Gastrocnemius medialis (tissue), 4 donors: ENCODE results near the gene PAPPA. TPM values are rescaled to one million over a fixed set of nuclear protein-coding genes. Genes with fewer than 3 reads are reported as not detected.

Experiments used
- ATAC-seq, 2 donors: fragments of 150-250 bp; one replicate each; pipeline ENCODE4 v1.9.1; 2016
- DNase-seq, 2 donors: peaks; one replicate each; pipeline ENCODE4 v3.0.0-alpha.2; 2019
- H3K27ac ChIP-seq, 4 donors: fragments of 200-600 bp; sonication (generic); 1 replicate in 1 of 4; 2 replicates in 3 of 4; pipeline ENCODE4 v1.5.1; 2016 to 2018; ENCODE audit warnings: mild to moderate bottlenecking in 2 of 4, moderate library complexity in 1 of 4
- H3K27me3 ChIP-seq, 3 donors: fragments of 200-600 bp; sonication (generic) in 2 of 3; 1 replicate in 1 of 3; 2 replicates in 2 of 3; pipeline versions ENCODE4 v1.5.1 to v1.6.0; 2016 to 2019; ENCODE audit warnings: mild to moderate bottlenecking in 1 of 3, moderate library complexity in 1 of 3
- H3K36me3 ChIP-seq, 2 donors: fragments of 200-600 bp; sonication (generic) in 1 of 2; one replicate each; pipeline ENCODE4 v1.5.1; 2017 to 2018
- H3K4me1 ChIP-seq, 2 donors: fragments of 200-600 bp; sonication (generic) in 1 of 2; one replicate each; pipeline ENCODE4 v1.5.1; 2016 to 2017; ENCODE audit warnings: mild to moderate bottlenecking in 2 of 2
- H3K4me3 ChIP-seq, 4 donors: fragments of 200-600 bp; sonication (generic) in 3 of 4; 1 replicate in 1 of 4; 2 replicates in 3 of 4; pipeline ENCODE4 v1.5.1; 2016 to 2019; ENCODE audit warnings: mild to moderate bottlenecking in 2 of 4
- H3K9me3 ChIP-seq, 3 donors: fragments of 200-600 bp; sonication (generic) in 2 of 3; 1 replicate in 1 of 3; 2 replicates in 2 of 3; pipeline ENCODE4 v1.5.1; 2016 to 2019
- CTCF ChIP-seq, 5 experiments: fragments of 450-650 bp in 3 of 5; fragments of 200-600 bp in 2 of 5; sonication (generic) in 2 of 5; IDR thresholded peaks in 4 of 5; conservative IDR thresholded peaks in 1 of 5; 1 replicate in 4 of 5; 2 replicates in 1 of 5; pipeline ENCODE4 v1.5.1; 2016 to 2019; ENCODE audit warnings: antibody characterized with exemption in 5 of 5, mild to moderate bottlenecking in 3 of 5, moderate library complexity in 3 of 5
- POLR2A ChIP-seq, 2 donors: fragments of 450-650 bp; IDR thresholded peaks; one replicate each; pipeline ENCODE4 v1.6.1; 2017; ENCODE audit warnings: antibody characterized with exemption in 2 of 2, mild to moderate bottlenecking in 2 of 2, moderate library complexity in 2 of 2
- in situ Hi-C, 4 donors: fragments of 200-750 bp; cut with MboI; loops; one replicate each; pipeline versions ENCODE4 v1.15.0 to v1.8.0; 2017; ENCODE audit warnings: low sequenced_read_pairs in 4 of 4
- intact Hi-C: fragments of 100-400 bp; cut with DNase I; formaldehyde crosslinking; loops from one replicate; pipeline ENCODE4 v1.15.1; 2023; ENCODE audit warnings: low total_unique reads
- total RNA-seq, 4 donors: library from RNA; depleted of rRNA; stranded (reverse); fragments of >200 nt; gene quantifications; one replicate each; pipeline versions ENCODE4 v1.1.0 to v1.2.3, GENCODE V29; 2016

PAPPA gene
- total RNA-seq, 4 donors from 2014 or later: 0.56 to 2.1 (median 1.4) TPM

- in situ Hi-C loops: loop anchor here in 3 of 4 donors (10.0 to 25.0 kb wide), 5 partner anchors 200 to 575 kb away; no protein-coding TSS in a partner anchor
- Histone ChIP-seq H3K4me3 (no peak overlapping the region), H3K9me3 (no peaks in the 10 kb centered on the region), H3K36me3 (no peaks in the 10 kb centered on the region), H3K27me3 (no peaks in the 10 kb centered on the region), H3K4me1 (peaks cover under 1 to 7% of the 10 kb centered on the region in 2 donors), H3K27ac (no peak overlapping the region)
- TF ChIP-seq POLR2A (IDR thresholded peaks at IDR 0.05) (no peak), CTCF (IDR thresholded peaks at IDR 0.05 in 4 of 5, conservative IDR thresholded peaks at IDR 0.05 in 1 of 5) (no peak)
- no peak for DNase-seq
- no peak for ATAC-seq
- intact Hi-C loops: loop anchor here (5.0 kb wide), 1 partner anchor 410 kb away; no protein-coding TSS in a partner anchor
Observed at GRCh38 chr9:116162241-116162781, 8.7 kb downstream of the PAPPA start.

GRCh38 chr9:116163293-116164055, 9.9 kb downstream of the PAPPA start:
- TF ChIP-seq POLR2A (IDR thresholded peaks at IDR 0.05) (no peak), CTCF (IDR thresholded peaks at IDR 0.05 in 4 of 5, conservative IDR thresholded peaks at IDR 0.05 in 1 of 5) (peak in 3 of 5 experiments; percentile 15 to 48 (median 39))
- Histone ChIP-seq H3K36me3 (no peaks in the 10 kb centered on the region), H3K27ac (no peak overlapping the region), H3K4me3 (no peak overlapping the region), H3K4me1 (no peaks in the 10 kb centered on the region), H3K27me3 (no peaks in the 10 kb centered on the region), H3K9me3 (no peaks in the 10 kb centered on the region)
- intact Hi-C loops: loop anchor here (5.0 kb wide), 1 partner anchor 409 kb away; no protein-coding TSS in a partner anchor
- ATAC-seq (peak in 1 of 2 donors; percentile 58), DNase-seq (no peak)
- in situ Hi-C loops: loop anchor here in 3 of 4 donors (10.0 to 25.0 kb wide), 5 partner anchors 199 to 576 kb away; no protein-coding TSS in a partner anchor

- Histone ChIP-seq H3K27me3 (no peaks in the 10 kb centered on the region), H3K4me3 (no peak overlapping the region), H3K27ac (no peak overlapping the region), H3K9me3 (no peaks in the 10 kb centered on the region), H3K4me1 (no peaks in the 10 kb centered on the region), H3K36me3 (no peaks in the 10 kb centered on the region)
- in situ Hi-C loops: loop anchor here in 3 of 4 donors (10.0 to 25.0 kb wide), 5 partner anchors 196 to 579 kb away; no protein-coding TSS in a partner anchor
- intact Hi-C loops: no loop called here
- TF ChIP-seq CTCF (IDR thresholded peaks at IDR 0.05 in 4 of 5, conservative IDR thresholded peaks at IDR 0.05 in 1 of 5) (no peak), POLR2A (IDR thresholded peaks at IDR 0.05) (no peak)
- DNase-seq (no peak), ATAC-seq (no peak)
Observed at GRCh38 chr9:116165912-116166311, 12.3 kb downstream of the PAPPA start.

- intact Hi-C loops (no loop called here), in situ Hi-C loops (loop anchor here in 3 of 4 donors (10.0 to 25.0 kb wide), 5 partner anchors 196 to 579 kb away; no protein-coding TSS in a partner anchor)
- no peaks in the 10 kb centered on the region for H3K4me1 ChIP-seq
- H3K27me3 ChIP-seq: no peaks in the 10 kb centered on the region
- H3K9me3 ChIP-seq: no peaks in the 10 kb centered on the region
- no peaks in the 10 kb centered on the region for H3K36me3 ChIP-seq
- DNase-seq (no peak), ATAC-seq (no peak)
- no peak overlapping the region for H3K27ac ChIP-seq
- peak in 1 of 5 experiments; percentile 6 for TF ChIP-seq CTCF (IDR thresholded peaks at IDR 0.05 in 4 of 5, conservative IDR thresholded peaks at IDR 0.05 in 1 of 5)
- TF ChIP-seq POLR2A (IDR thresholded peaks at IDR 0.05): no peak
- no peak overlapping the region for H3K4me3 ChIP-seq
Observed at GRCh38 chr9:116166713-116167112, 13.1 kb downstream of the PAPPA start.
